Stimulated activated CD4-positive, alpha-beta T cell treated with anti-CD3 and anti-CD28 coated beads, Interleukin-1b, Interleukin-23, amount 100 ng/mL, for 48 hours (primary cell): Measurements from ENCODE around the gene ODR4.
"Not testable (repeated sequence)": the region's sequence is repeated elsewhere in the genome, so short reads cannot be mapped to it uniquely, and the experiment has no call there.

Experiments
- DNase-seq: peaks from one replicate; pipeline ENCODE4 v3.0.0-alpha.2; 2020

ODR4 gene

GRCh38 chr1:186424539-186424938 lies 48.9 kb downstream of the ODR4 start:
- no peak for DNase-seq

DNA sequence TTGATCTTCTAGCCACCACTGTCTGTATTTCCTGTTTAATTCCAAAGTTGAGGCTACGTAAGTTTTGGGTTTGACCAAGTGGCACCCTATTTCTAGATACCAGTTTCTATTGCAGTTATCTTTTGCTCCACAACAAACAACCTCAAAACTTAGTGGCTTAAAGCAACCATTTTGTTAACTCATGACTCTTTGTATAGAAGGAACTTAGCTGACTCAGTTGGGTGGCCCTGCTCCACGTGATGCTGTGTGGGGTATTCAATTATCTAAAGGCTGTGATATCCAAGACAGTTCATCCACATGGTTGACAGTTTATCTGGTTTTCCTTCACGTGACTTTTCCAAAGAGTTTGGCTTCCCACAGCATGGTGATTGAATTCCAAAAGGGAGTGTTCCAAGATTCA lies 50.5 kb downstream of the ODR4 start:
- DNase-seq = no peak

DNA sequence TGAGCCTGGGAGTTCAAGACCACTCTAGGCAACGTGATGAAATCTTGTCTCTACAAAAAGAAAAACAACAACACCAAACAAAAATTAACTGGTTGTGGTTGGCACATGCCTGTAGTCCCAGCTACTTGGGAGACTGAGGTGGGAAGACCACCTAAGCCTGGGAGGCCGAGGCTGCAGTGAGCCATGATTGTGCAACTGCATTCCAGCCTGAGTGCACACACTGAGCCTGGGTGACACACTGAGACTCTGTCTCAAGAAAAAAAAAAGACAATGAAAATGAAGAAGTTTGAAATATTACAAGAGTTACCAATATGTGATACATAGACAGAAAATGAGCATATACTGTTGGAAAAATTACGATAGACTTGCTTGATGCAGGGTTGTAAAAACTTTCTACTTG lies 53.4 kb downstream of the ODR4 start:
- DNase-seq = no peak

- DNase-seq = no peak
Observed at GRCh38 chr1:186435336-186435735, 59.7 kb downstream of the ODR4 start.

GRCh38 chr1:186438567-186438966 lies 62.9 kb downstream of the ODR4 start:
- DNase-seq = no peak

DNA sequence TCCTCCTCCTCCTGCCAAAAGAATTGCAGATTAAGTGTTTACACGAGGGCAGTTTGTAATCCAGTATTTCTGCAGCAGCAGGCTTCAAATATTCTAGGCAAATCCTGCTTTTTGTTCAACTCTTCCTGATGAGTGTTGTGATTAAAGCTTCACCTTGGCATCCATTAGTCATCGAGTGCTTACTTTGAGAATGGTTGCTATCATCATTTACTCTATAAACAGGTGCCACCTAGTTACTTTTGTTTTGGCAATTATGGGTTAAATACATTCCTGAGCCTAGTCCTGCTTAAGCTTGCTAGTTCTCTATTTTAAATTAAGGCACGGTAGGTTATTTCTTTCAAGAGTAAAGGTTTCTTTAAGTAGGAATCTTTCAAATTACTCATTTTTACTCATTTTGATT lies 64.9 kb downstream of the ODR4 start:
- no peak for DNase-seq

DNA sequence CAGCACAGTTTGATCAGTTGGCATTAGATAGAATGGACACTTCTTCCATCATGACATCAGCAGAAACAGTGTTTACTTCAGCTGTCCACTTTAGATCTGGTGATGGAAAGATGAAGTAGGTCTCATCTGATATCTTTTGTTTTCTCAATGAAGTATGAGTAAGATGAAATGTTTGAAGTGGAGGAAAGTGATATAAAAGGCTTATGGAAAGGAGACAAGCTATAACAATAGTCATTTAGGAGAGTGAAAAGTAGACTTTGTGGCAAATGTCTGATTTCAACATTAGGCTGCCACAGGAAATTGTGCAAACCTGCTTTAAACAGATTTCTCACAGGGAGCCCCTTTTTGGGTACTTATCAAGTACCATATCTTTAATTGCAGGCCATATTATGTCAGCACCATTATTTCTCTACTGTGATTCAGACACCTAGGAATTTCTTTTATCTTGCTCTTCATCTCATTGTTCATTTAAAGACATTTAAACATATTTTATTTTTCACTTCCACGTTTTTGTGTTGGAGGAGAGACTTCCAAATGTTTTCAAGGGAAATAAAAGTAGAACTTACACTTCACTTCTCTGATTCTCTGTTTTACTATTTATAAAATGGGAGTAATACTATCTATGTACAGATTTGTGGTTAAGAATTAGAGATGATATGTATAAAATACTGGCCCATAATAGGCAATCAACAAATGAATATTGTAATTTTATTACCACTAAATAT lies 67.2 kb downstream of the ODR4 start:
- DNase-seq = no peak

DNA sequence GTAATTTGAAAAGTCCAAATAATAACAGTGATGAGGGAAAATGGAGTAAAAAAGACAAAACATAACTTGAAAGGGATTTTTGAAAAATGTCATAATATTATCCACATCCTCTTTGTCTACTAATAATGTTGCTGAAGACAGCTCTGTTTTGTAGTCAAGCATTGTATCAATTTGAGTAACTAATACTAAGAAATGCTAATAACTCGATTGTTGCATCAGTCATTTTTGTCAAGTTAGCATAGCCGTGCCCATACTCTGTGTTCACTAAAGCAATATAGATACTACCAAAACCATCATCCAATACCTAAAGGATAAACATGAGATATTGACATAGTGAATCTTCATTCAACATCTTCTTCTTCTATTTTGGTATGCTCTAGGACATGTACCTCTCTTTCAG lies 68.0 kb downstream of the ODR4 start:
- DNase-seq = no peak

DNA sequence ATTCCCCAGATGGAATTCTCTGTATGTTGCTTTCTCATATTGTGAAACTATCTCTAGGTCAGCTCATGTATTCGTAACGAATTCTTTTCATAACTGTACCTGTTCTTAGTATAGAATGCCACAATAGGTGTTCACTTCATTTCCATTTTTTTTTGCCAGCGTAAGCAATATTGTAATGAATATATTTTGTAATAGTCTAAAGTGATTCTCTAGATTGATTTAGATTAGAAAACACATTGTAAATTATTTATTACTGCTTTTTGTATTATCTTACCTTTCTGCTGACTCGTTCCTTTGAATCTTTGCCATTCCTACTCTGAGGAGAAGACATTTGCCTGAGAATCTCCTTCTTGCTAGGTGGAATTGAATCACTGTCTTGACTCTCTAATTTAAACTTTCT lies 70.5 kb downstream of the ODR4 start:
- no peak for DNase-seq

GRCh38 chr1:186454981-186455380 lies 79.3 kb downstream of the ODR4 start:
- no peak for DNase-seq

- DNase-seq = no peak
Observed at GRCh38 chr1:186456729-186457255, 81.2 kb downstream of the ODR4 start.

DNA sequence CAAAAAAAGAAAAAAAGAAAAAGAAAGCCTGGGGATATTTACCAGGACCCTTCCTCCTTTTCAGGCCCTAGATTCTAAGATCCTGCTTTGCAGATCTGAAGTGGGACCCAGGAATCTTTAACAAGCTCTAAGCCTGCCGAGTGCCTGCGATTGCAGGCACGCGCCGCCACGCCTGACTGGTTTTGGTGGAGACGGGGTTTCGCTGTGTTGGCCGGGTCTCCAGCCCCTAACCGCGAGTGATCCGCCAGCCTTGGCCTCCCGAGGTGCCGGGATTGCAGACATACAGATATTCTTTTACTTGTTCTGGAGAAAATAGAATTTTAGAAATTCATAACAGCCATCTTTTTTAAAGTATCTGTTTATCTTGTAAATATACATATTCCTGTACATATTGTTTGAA lies 83.5 kb downstream of the ODR4 start:
- not testable (repeated sequence) for DNase-seq

GRCh38 chr1:186461014-186461413 lies 85.4 kb downstream of the ODR4 start, which contains the start of gene PDC:
Gene PDC (minus strand): TSS chr1:186461114. CDS start chr1:186449459, 11,655 bp downstream.
- no peak for DNase-seq

DNA sequence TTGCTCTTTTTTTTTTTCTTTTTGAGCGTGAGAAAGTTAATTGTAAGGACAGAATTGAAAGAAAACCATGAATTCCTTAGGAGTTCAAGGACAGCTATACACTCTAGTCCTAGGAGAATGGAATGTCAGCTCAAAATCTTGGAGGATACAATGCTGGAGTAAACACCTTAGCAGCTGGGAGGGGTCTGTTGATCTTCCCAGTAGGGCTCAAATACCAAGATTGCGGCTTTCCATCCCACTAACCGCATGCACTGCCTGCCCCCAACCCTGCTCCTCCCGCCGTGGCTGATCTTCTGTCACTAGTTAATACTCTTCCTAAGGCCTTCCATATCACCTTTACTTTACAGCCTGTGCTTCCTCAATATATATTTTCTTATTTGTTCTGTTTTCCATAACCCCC lies 87.9 kb downstream of the ODR4 start:
- no peak for DNase-seq

- no peak for DNase-seq
Observed at GRCh38 chr1:186463926-186464325, 88.3 kb downstream of the ODR4 start.

- not testable (repeated sequence) for DNase-seq
Observed at GRCh38 chr1:186465491-186465890, 89.9 kb downstream of the ODR4 start.

DNA sequence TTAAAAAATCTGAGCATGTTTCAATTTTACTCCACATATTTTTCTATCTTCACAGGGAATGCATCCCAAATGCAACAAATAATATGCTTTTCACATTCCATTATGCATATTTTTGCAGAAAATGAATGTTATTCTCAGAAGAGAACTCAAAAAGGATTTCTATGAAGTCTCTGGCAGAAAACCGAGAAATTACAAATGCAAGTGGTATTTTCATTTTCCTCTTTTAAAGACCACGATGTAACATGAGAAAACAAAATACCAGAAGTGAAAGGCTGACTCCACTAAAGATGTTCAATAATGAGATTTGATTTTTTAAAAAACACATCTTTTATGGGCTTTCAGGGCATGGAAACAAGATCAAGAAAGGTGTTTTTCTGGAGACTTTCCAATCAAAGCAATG lies 90.3 kb downstream of the ODR4 start:
- no peak for DNase-seq
